Lung (tissue), 12 donors: Measurements from ENCODE around the gene MED16. TPM values are rescaled to one million over a fixed set of nuclear protein-coding genes. Genes with fewer than 3 reads are reported as not detected.
A peak's percentile ranks its signal among the peaks of the same experiment; 100 is the strongest.

Experiments
- ATAC-seq: fragments of 200-7000 bp; cut with Tn5 transposase; one replicate; pipeline ENCODE4 v1.9.1; 2020; ENCODE audit warnings: moderate number of reproducible peaks; ENCODE audit not compliant: insufficient read depth, low FRiP score
- DNase-seq, 3 donors: peaks; one replicate each; pipeline ENCODE4 v3.0.0-alpha.2; 2013 to 2017
- H3K27ac ChIP-seq, 2 donors: one replicate each; pipeline ENCODE4 v1.5.1; 2013; ENCODE audit warnings: mild to moderate bottlenecking in 2 of 2, moderate library complexity in 2 of 2, control low read depth in 1 of 2, inconsistent platforms in 1 of 2, low read depth in 1 of 2, low read length in 1 of 2
- H3K27me3 ChIP-seq, 3 donors: one replicate each; pipeline ENCODE4 v1.5.1; 2013; ENCODE audit warnings: low read length in 2 of 3; ENCODE audit not compliant: control insufficient read depth in 3 of 3, insufficient read depth in 3 of 3
- H3K36me3 ChIP-seq, 4 donors: one replicate each; pipeline ENCODE4 v1.5.1; 2013; ENCODE audit warnings: low read length in 4 of 4, mild to moderate bottlenecking in 1 of 4, moderate library complexity in 1 of 4; ENCODE audit not compliant: control insufficient read depth in 4 of 4, insufficient read depth in 4 of 4
- H3K4me1 ChIP-seq, 5 donors: one replicate each; pipeline ENCODE4 v1.5.1; 2013; ENCODE audit warnings: low read length in 5 of 5, mild to moderate bottlenecking in 2 of 5, moderate library complexity in 1 of 5; ENCODE audit not compliant: control insufficient read depth in 5 of 5, insufficient read depth in 5 of 5
- H3K4me3 ChIP-seq: one replicate; pipeline ENCODE4 v1.5.1; 2013; ENCODE audit warnings: mild to moderate bottlenecking, control low read depth, moderate library complexity
- H3K9ac ChIP-seq, 2 donors: one replicate each; pipeline ENCODE4 v1.5.1; 2013; ENCODE audit warnings: low read length in 2 of 2, control low read depth in 1 of 2; ENCODE audit not compliant: insufficient read depth in 1 of 2
- H3K9me3 ChIP-seq, 4 donors: one replicate each; pipeline ENCODE4 v1.5.1; 2013; ENCODE audit warnings: low read length in 3 of 4, mild to moderate bottlenecking in 1 of 4, moderate library complexity in 1 of 4; ENCODE audit not compliant: control insufficient read depth in 4 of 4, insufficient read depth in 3 of 4
- WGBS, 2 donors: extraction: QIAGEN DNeasy Blood & Tissue Kit; methylation state at CpG; one replicate each; pipeline ENCODE4 v1.1.7; 2013; 5-methylcytosine and 5-hydroxymethylcytosine counted together
- polyA plus RNA-seq, 2 donors: library from polyadenylated mRNA; stranded (reverse); fragments of 200-250 nt; gene quantifications; one replicate each; pipeline ENCODE4 v1.2.1, GENCODE V29; 2013
- total RNA-seq, 2 donors: library from RNA; depleted of rRNA in 1 of 2; stranded (reverse); fragments of >200 nt in 1 of 2; gene quantifications; one replicate each; pipeline ENCODE4 v1.2.1, GENCODE V29; 2014 to 2021
- TF ChIP-seq, protein P1 (sequence below): IDR thresholded peaks from 2 replicates; pipeline ENCODE4 v1.5.1; 2012; ENCODE audit warnings: mild to moderate bottlenecking; ENCODE audit errors: control extremely low read depth, extremely low read depth
- donor health status: control.
- donor health status: control.
- donor health status: Bipolar disorder and iron deficiency.
- donor health status: healthy.
- donor health status: DM: yes; HTN: yes; CAD: no.

The MED16 gene
- total and polyA plus RNA-seq, 4 donors, result 38.7 to 72.3 (median 52.3) TPM

DNA sequence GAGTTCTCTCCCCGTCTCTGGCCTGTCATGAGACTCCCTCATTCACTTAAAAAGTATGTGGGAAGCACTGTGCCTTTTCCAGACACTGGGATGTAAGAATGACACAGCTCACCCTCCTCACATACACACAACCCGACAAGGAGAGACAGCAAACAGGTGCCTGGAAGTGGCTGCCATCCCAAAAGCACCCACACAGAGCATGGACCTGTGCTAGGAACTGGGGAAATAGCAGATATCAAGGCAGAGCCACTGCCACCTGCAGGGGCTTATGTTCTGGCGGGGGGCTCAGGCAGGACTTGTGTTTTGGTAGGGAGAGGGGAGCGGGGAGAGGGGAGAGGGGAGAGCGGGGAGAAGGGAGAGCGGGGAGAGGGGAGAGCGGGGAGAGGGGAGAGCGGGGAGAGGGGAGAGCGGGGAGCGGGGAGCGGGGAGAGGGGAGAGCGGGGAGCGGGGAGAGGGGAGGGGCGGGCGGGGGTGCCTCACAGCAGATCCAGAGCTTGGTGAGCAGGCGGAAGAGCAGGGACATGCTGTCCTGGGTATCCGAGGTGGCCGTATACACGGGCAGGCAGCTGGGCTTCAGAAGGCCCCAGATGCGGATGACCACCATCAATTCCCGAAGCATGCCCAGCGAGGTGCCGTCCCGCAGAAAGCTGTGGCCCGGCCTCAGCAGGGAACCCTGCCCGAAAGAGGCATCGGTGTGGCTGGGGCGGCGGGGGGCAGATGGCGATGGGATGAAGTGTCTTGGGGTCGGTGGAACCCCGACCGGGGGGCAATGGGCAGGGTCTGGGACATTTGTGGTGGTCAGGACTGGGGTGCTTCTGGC lies 21.3 kb downstream of the MED16 start:
- no peak for ATAC-seq
- Histone ChIP-seq H3K27ac (peak overlapping the region in 1 of 2 donors; percentile 67), H3K4me1 (peaks cover 0 to 20% (median 12%) of the 10 kb centered on the region in 5 donors), H3K27me3 (no peaks in the 10 kb centered on the region), H3K9me3 (no peaks in the 10 kb centered on the region), H3K4me3 (no peak overlapping the region), H3K36me3 (peaks cover 0 to 60% (median 22%) of the 10 kb centered on the region in 4 donors), H3K9ac (no peak overlapping the region)
- DNase-seq, result peak in 1 of 3 donors; percentile 59
- 90 to 93% methylated on average over 21 to 22 of the region's 33 CpGs for WGBS, 2 donors
- TF ChIP-seq, protein P1, sequence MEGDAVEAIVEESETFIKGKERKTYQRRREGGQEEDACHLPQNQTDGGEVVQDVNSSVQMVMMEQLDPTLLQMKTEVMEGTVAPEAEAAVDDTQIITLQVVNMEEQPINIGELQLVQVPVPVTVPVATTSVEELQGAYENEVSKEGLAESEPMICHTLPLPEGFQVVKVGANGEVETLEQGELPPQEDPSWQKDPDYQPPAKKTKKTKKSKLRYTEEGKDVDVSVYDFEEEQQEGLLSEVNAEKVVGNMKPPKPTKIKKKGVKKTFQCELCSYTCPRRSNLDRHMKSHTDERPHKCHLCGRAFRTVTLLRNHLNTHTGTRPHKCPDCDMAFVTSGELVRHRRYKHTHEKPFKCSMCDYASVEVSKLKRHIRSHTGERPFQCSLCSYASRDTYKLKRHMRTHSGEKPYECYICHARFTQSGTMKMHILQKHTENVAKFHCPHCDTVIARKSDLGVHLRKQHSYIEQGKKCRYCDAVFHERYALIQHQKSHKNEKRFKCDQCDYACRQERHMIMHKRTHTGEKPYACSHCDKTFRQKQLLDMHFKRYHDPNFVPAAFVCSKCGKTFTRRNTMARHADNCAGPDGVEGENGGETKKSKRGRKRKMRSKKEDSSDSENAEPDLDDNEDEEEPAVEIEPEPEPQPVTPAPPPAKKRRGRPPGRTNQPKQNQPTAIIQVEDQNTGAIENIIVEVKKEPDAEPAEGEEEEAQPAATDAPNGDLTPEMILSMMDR, result no peak

DNA sequence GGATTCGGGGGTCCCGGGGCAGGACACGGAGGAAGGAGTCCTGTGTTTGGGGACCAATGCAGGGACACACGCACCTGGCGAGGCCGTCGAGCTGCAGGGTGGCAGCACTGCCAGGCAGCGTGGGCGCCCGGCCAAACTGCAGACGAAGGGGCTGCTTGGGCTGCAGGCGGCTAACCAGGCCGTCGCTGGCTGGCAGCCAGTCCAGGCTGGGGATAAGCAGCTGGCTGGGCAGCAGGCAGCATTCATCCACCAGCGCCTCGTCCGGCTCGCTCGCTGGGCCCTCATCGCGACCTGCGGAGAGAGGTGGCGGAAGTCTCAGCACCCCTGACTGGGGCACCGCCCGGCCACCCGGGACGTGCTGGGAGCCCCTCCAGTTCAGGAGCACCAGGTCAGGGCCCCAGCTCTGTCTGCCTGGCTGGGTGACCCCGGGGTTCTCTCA lies 22.0 kb downstream of the MED16 start:
- ATAC-seq (no peak), DNase-seq (peak; percentile 80 to 90 (median 88))
- Histone ChIP-seq H3K36me3 (peaks cover 0 to 55% (median 20%) of the 10 kb centered on the region in 4 donors), H3K9ac (no peak overlapping the region), H3K27ac (no peak overlapping the region), H3K4me3 (no peak overlapping the region), H3K4me1 (peaks cover 0 to 20% (median 12%) of the 10 kb centered on the region in 5 donors), H3K9me3 (no peaks in the 10 kb centered on the region), H3K27me3 (no peaks in the 10 kb centered on the region)
- WGBS, 2 donors, result 79 to 85% methylated on average over 24 to 28 of the region's 28 CpGs
- TF ChIP-seq, protein P1, result no peak

DNA sequence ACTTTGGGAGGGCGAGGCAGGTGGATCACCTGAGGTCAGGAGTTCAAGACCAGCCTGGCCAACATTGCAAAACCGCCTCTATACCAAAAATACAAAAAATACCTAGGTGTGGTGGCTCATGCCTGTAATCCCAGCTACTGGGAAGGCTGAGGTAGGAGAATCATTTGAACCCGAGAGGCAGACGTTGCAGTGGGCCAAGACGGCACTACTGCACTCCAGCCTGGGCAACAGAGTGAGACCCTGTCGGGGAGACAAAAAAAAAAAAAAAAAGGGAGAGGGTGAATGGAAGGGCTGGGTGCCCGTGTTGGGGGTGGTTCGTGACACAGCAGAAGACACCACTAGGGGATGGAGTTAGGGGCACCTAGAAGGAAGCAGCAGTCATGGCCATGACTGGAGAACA lies 22.7 kb downstream of the MED16 start:
- 91 to 96% methylated on average over 8 of the region's 8 CpGs for WGBS, 2 donors
- H3K9ac ChIP-seq, result no peak overlapping the region
- TF ChIP-seq, protein P1, result no peak
- peaks cover 0 to 20% (median 12%) of the 10 kb centered on the region in 5 donors for H3K4me1 ChIP-seq
- ATAC-seq (no peak), DNase-seq (no peak)
- peaks cover 0 to 48% (median 17%) of the 10 kb centered on the region in 4 donors for H3K36me3 ChIP-seq
- no peak overlapping the region for H3K4me3 ChIP-seq
- H3K9me3 ChIP-seq, result no peaks in the 10 kb centered on the region
- peak overlapping the region in 1 of 2 donors; percentile 42 for H3K27ac ChIP-seq
- H3K27me3 ChIP-seq, result no peaks in the 10 kb centered on the region
